Fibroblast of skin of left quadriceps (primary cell): ENCODE results near the gene ATP5F1B.
A peak's percentile ranks its signal among the peaks of the same experiment; 100 is the strongest.
"Not testable (repeated sequence)": the region's sequence is repeated elsewhere in the genome, so short reads cannot be mapped to it uniquely, and the experiment has no call there.

ENCODE experiments used
- DNase-seq, 2 experiments: peaks; one replicate each; pipeline ENCODE4 v3.0.0-alpha.2; 2013; ENCODE audit warnings: low read depth in 2 of 2

Gene ATP5F1B

GRCh38 chr12:56645717-56646446 is at the start of gene ATP5F1B:
Gene ATP5F1B (minus strand): TSS chr12:56645984. CDS start chr12:56645963, 21 bp downstream.
- peak; percentile 100 for DNase-seq

GRCh38 chr12:56694161-56694560 is 48.4 kb upstream of the ATP5F1B start:
- DNase-seq = no peak

- no peak for DNase-seq
These were observed 43.0 kb upstream of the ATP5F1B start for GRCh38 chr12:56688846-56689109.

- DNase-seq = peak; percentile 96 to 97
These were observed 42.5 kb upstream of the ATP5F1B start, which contains the start of gene PTGES3 for GRCh38 chr12:56688129-56688845. Gene PTGES3 (minus strand): TSS chr12:56688284. CDS start chr12:56687999, 285 bp downstream.

- no peak for DNase-seq
These were observed 41.7 kb upstream of the ATP5F1B start for GRCh38 chr12:56687223-56688128.

- no peak for DNase-seq
These were observed 39.1 kb upstream of the ATP5F1B start for GRCh38 chr12:56684745-56685359.

- no peak for DNase-seq
These were observed 36.5 kb upstream of the ATP5F1B start for GRCh38 chr12:56682323-56682722.

- DNase-seq = no peak
These were observed 34.2 kb upstream of the ATP5F1B start for GRCh38 chr12:56679883-56680575.

- DNase-seq = no peak
These were observed 33.1 kb upstream of the ATP5F1B start for GRCh38 chr12:56678852-56679251.

GRCh38 chr12:56677680-56678079 is 31.9 kb upstream of the ATP5F1B start:
- no peak for DNase-seq

GRCh38 chr12:56676851-56677580 is 31.2 kb upstream of the ATP5F1B start:
- DNase-seq = no peak

- DNase-seq = no peak
These were observed 25.8 kb upstream of the ATP5F1B start for GRCh38 chr12:56671608-56672007.

GRCh38 chr12:56670836-56671235 is 25.1 kb upstream of the ATP5F1B start:
- no peak for DNase-seq

- DNase-seq = no peak
These were observed 22.3 kb upstream of the ATP5F1B start for GRCh38 chr12:56668197-56668457.

- DNase-seq = no peak
These were observed 16.3 kb upstream of the ATP5F1B start for GRCh38 chr12:56661979-56662638.

GRCh38 chr12:56661560-56661959 is 15.8 kb upstream of the ATP5F1B start:
- DNase-seq = no peak

GRCh38 chr12:56658921-56659320 is 13.1 kb upstream of the ATP5F1B start:
- no peak for DNase-seq

- DNase-seq = no peak
These were observed 11.9 kb upstream of the ATP5F1B start for GRCh38 chr12:56657416-56658379.

GRCh38 chr12:56653781-56654180 is 8.0 kb upstream of the ATP5F1B start:
- DNase-seq = not testable (repeated sequence)
